RWPE2 (cell line): ENCODE data around the gene CLCN3.

Experiments used
- ATAC-seq: fragments of 200-7000 bp; cut with Tn5 transposase; 3 replicates; pipeline ENCODE4 v1.9.1; 2021; ENCODE audit warnings: low read depth
- DNase-seq: peaks from one replicate; pipeline ENCODE4 v3.0.0-alpha.2; 2020; ENCODE audit warnings: low spot score
- H3K27ac ChIP-seq: fragments of 450-650 bp; 2 replicates; pipeline ENCODE4 v1.5.1; 2017; ENCODE audit warnings: mild to moderate bottlenecking; ENCODE audit not compliant: poor library complexity, severe bottlenecking
- H3K27me3 ChIP-seq: fragments of 250-450 bp; sonication (Bioruptor Pico); 2 replicates; pipeline ENCODE4 v1.5.1; 2021; ENCODE audit warnings: mild to moderate bottlenecking, moderate library complexity; ENCODE audit not compliant: insufficient read depth, poor library complexity, severe bottlenecking
- H3K36me3 ChIP-seq: fragments of 250-450 bp; sonication (Bioruptor Pico); 2 replicates; pipeline ENCODE4 v1.5.1; 2020; ENCODE audit warnings: low read depth, mild to moderate bottlenecking, moderate library complexity
- H3K4me1 ChIP-seq: fragments of 250-450 bp; sonication (Bioruptor Pico); 2 replicates; pipeline ENCODE4 v1.5.1; 2021; ENCODE audit warnings: mild to moderate bottlenecking, moderate library complexity; ENCODE audit not compliant: insufficient read depth, poor library complexity, severe bottlenecking
- H3K4me3 ChIP-seq: fragments of 250-450 bp; sonication (Bioruptor Pico); 2 replicates; pipeline ENCODE4 v1.5.1; 2021; ENCODE audit warnings: mild to moderate bottlenecking, moderate library complexity; ENCODE audit not compliant: severe bottlenecking
- H3K9me3 ChIP-seq: fragments of 250-450 bp; sonication (Bioruptor Pico); 2 replicates; pipeline ENCODE4 v1.5.1; 2021; ENCODE audit warnings: mild to moderate bottlenecking, moderate library complexity; ENCODE audit not compliant: severe bottlenecking
- TF ChIP-seq, protein P1 (sequence below): fragments of 450-650 bp; IDR thresholded peaks from one replicate; pipeline ENCODE4 v1.5.1; 2017; ENCODE audit warnings: mild to moderate bottlenecking, moderate library complexity; ENCODE audit not compliant: poor library complexity, severe bottlenecking

The CLCN3 gene

DNA sequence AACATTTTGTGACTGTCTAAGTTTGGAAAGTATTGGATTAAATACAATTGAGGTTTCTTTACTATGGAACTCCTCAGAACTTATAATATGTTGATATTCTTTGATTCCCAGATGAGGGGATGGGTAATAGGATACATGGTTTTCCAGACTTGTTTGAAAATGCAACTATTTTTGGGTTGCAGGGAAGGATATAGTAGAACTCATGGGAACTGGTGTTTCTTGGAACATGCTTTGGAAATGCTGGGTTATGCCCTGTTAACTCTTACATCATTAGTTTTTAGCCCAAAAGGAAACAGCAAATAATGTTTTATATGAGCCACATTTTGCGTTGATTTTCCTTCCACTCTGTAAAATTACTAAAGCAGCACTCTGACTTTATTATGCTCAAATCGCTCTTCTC, 95.4 kb downstream of the CLCN3 start:
- TF ChIP-seq, protein P1, sequence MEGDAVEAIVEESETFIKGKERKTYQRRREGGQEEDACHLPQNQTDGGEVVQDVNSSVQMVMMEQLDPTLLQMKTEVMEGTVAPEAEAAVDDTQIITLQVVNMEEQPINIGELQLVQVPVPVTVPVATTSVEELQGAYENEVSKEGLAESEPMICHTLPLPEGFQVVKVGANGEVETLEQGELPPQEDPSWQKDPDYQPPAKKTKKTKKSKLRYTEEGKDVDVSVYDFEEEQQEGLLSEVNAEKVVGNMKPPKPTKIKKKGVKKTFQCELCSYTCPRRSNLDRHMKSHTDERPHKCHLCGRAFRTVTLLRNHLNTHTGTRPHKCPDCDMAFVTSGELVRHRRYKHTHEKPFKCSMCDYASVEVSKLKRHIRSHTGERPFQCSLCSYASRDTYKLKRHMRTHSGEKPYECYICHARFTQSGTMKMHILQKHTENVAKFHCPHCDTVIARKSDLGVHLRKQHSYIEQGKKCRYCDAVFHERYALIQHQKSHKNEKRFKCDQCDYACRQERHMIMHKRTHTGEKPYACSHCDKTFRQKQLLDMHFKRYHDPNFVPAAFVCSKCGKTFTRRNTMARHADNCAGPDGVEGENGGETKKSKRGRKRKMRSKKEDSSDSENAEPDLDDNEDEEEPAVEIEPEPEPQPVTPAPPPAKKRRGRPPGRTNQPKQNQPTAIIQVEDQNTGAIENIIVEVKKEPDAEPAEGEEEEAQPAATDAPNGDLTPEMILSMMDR, result no peak

DNA sequence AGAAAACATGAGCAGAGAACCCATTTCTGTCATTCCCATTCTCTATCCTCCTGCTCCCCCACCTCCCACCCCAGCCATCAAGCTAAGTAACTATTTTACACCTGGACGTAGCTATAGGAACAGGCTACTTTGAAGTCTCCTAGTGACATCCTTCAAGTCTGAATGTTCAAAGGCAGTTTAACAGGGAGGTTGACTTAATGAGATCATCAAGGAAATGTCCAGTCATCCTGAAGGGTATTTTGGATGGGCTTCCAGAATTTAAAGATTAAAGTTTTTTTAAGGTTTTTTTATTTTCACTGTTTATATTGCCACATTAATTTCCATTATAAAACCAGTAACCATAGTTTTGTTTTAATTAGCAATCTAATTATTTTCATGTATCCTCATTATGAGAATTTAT, 96.3 kb downstream of the CLCN3 start:
- no peak for DNase-seq
- TF ChIP-seq, protein P1, result no peak
- Histone ChIP-seq H3K27me3 (no peaks in the 10 kb centered on the region), H3K4me1 (no peaks in the 10 kb centered on the region), H3K27ac (no peak overlapping the region), H3K36me3 (peaks cover 44% of the 10 kb centered on the region), H3K9me3 (no peaks in the 10 kb centered on the region), H3K4me3 (no peak overlapping the region)
- ATAC-seq, result no peak

More for the DNA sequence above, 95.4 kb downstream of the CLCN3 start:
- ATAC-seq (no peak), DNase-seq (no peak)
- Histone ChIP-seq H3K36me3 (peaks cover 46% of the 10 kb centered on the region), H3K4me1 (no peaks in the 10 kb centered on the region), H3K27ac (no peak overlapping the region), H3K9me3 (no peaks in the 10 kb centered on the region), H3K27me3 (no peaks in the 10 kb centered on the region), H3K4me3 (no peak overlapping the region)

DNA sequence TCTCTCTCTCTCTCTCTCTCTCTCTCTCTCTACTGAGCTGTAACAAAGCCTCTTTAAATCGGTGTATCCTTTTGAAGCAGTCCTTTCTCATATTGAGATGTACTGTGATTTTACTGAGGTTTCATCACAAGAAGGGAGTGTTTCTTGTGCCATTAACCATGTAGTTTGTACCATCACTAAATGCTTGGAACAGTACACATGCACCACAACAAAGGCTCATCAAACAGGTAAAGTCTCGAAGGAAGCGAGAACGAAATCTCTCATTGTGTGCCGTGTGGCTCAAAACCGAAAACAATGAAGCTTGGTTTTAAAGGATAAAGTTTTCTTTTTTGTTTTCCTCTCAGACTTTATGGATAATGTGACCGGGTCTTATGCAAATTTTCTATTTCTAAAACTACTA, 100.2 kb downstream of the CLCN3 start:
- Histone ChIP-seq H3K9me3 (no peaks in the 10 kb centered on the region), H3K27ac (no peak overlapping the region), H3K4me3 (no peak overlapping the region), H3K36me3 (peaks cover 26% of the 10 kb centered on the region), H3K27me3 (no peaks in the 10 kb centered on the region), H3K4me1 (no peaks in the 10 kb centered on the region)
- ATAC-seq (no peak), DNase-seq (no peak)
- TF ChIP-seq, protein P1, result no peak

DNA sequence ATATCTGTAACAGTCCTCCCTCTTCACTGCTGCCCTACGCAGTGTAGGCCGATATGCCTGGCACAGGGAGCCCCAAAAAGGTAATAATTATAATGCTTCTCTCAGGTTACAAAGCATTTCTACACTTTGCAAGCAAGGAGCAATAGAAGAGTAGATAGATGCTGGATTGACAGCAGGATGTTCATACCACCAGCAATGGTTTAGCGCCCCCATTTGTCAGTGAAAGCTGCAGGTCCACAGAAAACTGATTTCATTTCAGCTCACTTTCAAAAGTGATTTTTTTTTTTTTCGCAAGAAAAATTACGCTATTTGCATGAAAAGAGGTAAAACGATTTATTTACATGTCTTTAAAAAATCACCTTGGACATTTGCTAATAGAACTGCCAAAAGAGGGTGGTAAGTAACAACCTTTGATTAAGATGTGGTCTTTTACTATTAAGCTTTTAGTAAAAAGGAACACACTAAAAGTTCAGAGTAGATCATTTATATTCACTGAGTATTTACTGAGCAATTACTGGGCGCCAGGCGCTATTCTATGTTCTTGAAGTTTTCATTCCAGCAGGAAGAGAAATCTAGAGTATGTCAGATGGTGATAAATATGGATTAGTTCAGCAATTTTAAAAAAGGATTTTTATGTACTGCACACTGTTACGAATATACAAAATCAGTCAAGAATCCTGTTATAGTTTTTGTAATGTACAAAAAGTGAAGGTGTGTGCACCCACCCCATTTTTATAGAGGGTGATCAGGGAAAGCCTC, 103.0 kb downstream of the CLCN3 start:
- Histone ChIP-seq H3K4me3 (no peak overlapping the region), H3K9me3 (no peaks in the 10 kb centered on the region), H3K27me3 (no peaks in the 10 kb centered on the region), H3K4me1 (no peaks in the 10 kb centered on the region), H3K36me3 (peaks cover 13% of the 10 kb centered on the region), H3K27ac (no peak overlapping the region)
- DNase-seq (no peak), ATAC-seq (no peak)
- TF ChIP-seq, protein P1, result peak; percentile 31

DNA sequence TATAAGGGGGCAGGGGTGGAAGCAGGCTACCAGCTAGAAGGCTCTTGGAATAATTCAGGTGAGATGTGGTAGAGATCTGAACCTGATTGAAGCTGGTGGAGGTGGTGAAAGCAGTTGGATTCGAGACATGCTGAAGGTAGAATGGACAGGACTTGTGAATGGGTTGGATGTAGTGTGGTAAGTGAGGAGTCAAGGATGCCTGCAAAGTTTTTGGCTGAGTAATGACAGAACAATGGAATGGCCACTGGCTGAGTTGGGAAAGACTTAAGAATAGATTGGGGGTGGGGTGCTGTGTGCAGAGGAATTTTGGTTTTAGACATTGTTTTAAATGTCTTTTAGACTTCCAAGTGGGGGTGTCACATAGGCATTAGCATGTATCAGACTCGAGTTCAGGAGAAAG, 103.9 kb downstream of the CLCN3 start:
- Histone ChIP-seq H3K4me3 (no peak overlapping the region), H3K9me3 (no peaks in the 10 kb centered on the region), H3K4me1 (no peaks in the 10 kb centered on the region), H3K36me3 (peaks cover 13% of the 10 kb centered on the region), H3K27me3 (no peaks in the 10 kb centered on the region), H3K27ac (no peak overlapping the region)
- DNase-seq, result no peak
- TF ChIP-seq, protein P1, result no peak
- peak; percentile 51; the same call in 1 of the 3 replicates for ATAC-seq
